ENCODE data around the gene SMOC2.

Gene SMOC2

DNA sequence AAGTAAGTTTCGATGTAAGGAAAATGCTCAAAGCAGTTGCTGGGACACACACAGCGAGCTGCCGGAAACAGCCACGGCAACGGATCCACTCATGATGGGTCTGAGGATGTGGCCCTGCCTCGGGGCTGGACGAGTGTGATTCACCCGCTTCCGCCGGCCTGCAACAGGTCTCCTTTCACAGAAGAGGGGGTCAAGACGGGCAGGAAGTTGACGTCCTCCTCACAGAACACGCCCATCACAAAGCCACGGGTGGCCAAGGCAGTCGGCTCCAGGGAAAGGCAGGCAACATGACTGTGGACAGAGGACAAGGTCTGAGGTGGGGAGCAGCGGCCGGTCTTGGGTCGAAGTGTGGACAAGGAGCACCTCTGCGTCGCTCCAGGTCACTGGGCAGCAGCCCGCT is 29.9 kb upstream of the SMOC2 start:
- in situ Hi-C loops (cut with MboI; ENCODE audit: low sequenced_read_pairs) = no loop called here
- no peak for DNase-seq (ENCODE audit: low spot score in 2 of 2)
- no peaks in the 10 kb centered on the region for H3K36me3 ChIP-seq (replicated peaks)
- H3K27me3 ChIP-seq (ENCODE audit: low read depth) = no peaks in the 10 kb centered on the region
- no peak overlapping the region for H3K4me3 ChIP-seq
- no peaks in the 10 kb centered on the region for H3K9me3 ChIP-seq
- no peaks in the 10 kb centered on the region for H3K4me1 ChIP-seq

DNA sequence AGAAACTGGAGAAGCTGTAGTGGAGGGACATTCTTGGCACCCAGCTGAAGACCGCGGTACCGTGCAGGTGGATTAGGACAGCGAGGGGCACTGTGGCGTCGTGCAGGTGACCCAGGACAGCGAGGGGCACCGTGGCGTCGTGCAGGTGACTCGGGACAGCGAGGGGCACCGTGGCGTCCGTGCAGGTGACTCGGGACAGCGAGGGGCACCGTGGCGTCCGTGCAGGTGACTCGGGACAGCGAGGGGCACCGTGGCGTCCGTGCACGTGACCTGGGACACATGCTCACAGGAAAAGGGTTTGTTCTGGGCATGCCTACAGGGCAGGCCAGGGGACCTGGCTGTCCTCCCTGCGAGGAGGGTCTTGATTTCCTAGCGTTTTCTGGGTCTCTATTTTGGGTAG is 29.2 kb upstream of the SMOC2 start:
- Histone ChIP-seq H3K4me3 (no peak overlapping the region), H3K4me1 (no peaks in the 10 kb centered on the region), H3K27me3 (ENCODE audit: low read depth) (no peaks in the 10 kb centered on the region), H3K36me3 (replicated peaks) (no peaks in the 10 kb centered on the region), H3K9me3 (no peaks in the 10 kb centered on the region)
- no peak for DNase-seq (ENCODE audit: low spot score in 2 of 2)
- in situ Hi-C loops (cut with MboI; ENCODE audit: low sequenced_read_pairs) = no loop called here

DNA sequence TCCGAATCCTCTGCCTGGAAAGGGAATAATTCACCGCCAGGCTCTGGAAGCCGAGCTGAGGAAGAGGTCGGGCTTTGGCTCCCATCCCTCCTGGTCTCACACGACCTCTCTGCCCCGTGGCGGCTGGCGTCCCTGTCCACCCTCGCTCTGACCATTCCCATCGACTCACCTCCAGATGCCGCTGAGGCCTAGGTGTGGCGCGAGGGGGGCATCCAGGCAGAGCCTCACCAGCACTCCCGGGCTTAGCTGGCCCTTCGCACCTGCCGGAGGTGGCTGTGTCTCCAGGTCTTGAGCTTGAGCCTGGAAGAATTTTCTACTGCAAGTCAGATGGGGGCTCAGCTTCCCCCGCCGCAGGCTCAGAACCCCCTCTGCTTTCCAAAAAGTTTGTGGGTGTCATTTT is 28.5 kb upstream of the SMOC2 start:
- H3K9me3 ChIP-seq = no peaks in the 10 kb centered on the region
- H3K27me3 ChIP-seq (ENCODE audit: low read depth) = no peaks in the 10 kb centered on the region
- no peaks in the 10 kb centered on the region for H3K36me3 ChIP-seq (replicated peaks)
- DNase-seq (ENCODE audit: low spot score in 2 of 2) = no peak
- no peak overlapping the region for H3K4me3 ChIP-seq
- H3K4me1 ChIP-seq = no peaks in the 10 kb centered on the region
- in situ Hi-C loops (cut with MboI; ENCODE audit: low sequenced_read_pairs) = no loop called here

DNA sequence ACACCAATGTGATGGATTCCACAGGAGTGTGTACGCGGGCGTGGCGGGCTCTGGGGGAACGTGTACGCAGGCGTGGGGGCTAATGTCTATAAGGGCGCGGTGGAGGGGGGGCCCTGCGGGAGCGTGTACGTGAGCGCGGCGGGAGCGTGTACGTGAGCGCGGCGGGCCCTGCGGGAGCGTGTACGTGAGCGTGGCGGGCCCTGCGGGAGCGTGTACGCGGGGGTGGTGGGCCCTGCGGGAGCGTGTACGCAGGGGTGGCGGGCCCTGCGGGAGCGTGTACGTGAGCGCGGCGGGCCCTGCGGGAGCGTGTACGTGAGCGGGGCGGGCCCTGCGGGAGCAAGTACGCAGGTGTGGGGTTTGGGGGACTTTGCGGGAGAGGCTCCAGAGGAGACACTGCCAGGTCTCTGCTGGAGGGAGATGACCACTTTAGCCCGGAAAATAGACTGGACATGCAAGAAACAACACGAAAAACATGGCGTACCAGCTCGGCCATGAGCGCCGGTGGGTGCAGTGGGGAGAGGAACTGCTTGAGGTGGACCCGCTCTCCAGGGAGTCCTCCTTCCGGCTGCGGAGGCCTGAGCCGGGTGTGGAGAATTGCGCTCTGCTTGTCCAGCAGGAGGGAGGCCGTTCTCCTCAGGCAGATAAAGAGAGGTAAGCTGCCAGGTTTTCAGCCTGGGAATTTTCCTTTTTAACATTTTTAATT is 27.8 kb upstream of the SMOC2 start:
- H3K4me3 ChIP-seq = no peak overlapping the region
- no peaks in the 10 kb centered on the region for H3K4me1 ChIP-seq
- no peak for DNase-seq (ENCODE audit: low spot score in 2 of 2)
- in situ Hi-C loops (cut with MboI; ENCODE audit: low sequenced_read_pairs) = no loop called here
- H3K9me3 ChIP-seq = no peaks in the 10 kb centered on the region
- H3K27me3 ChIP-seq (ENCODE audit: low read depth) = no peaks in the 10 kb centered on the region
- H3K36me3 ChIP-seq (replicated peaks) = no peaks in the 10 kb centered on the region

DNA sequence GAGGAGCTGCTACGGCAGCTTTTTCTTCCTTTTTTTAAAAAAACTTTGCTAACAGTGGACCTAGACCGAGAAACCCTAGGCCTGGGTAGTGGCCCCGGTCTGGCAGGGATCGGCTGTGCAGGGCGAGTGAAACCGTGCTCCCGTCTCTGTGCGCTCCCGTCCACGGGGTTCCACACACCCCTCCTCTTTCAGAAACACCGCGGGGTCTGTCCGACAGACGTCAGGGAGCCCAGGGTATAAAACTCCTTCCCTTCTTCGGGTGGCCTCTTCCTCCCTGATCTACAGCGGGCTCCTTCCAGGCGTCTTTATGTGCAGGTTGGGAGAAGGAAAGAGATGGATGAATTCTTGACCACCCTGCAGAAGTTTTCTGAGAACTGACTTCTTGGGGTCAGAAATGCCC is 27.1 kb upstream of the SMOC2 start:
- in situ Hi-C loops (cut with MboI; ENCODE audit: low sequenced_read_pairs) = no loop called here
- no peaks in the 10 kb centered on the region for H3K27me3 ChIP-seq (ENCODE audit: low read depth)
- DNase-seq (ENCODE audit: low spot score in 2 of 2) = no peak
- no peak overlapping the region for H3K4me3 ChIP-seq
- no peaks in the 10 kb centered on the region for H3K4me1 ChIP-seq
- no peaks in the 10 kb centered on the region for H3K36me3 ChIP-seq (replicated peaks)
- H3K9me3 ChIP-seq = no peaks in the 10 kb centered on the region

DNA sequence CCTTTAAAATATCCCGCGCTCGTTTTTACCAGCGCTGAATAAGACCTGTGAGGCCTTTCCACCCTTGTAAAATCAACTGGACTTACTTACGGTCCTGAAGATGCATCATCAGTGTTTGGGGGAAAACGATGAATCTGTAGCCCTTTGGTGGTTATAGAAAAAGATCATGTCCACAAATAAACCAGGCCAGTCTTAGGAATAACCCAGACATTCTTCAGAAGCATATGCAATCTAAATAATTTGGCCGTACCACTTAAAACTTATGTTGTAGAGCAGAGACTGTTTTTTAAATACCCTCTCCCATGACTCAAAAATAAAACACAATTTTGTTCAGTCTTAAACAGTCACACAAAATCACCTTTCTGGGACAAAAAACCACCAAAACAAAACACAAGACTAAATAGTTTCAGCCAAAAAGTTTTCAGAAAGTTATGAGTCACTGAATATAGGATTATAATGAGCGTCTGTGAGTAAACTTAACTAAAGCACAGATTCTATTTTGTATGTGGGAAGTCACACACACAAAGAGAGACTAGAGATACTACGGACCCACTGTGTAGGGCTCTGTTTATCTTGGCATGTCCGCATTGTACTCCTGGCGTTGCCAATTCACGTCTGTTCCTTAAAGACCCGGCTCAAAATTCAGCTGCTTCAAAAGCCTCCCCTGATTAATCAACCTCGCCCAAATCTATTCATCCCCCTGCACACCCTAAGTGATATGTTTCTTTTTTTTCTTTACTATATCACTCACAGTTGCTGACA is 26.5 kb upstream of the SMOC2 start:
- Histone ChIP-seq H3K27me3 (ENCODE audit: low read depth) (no peaks in the 10 kb centered on the region), H3K4me3 (no peak overlapping the region), H3K36me3 (replicated peaks) (no peaks in the 10 kb centered on the region), H3K4me1 (no peaks in the 10 kb centered on the region), H3K9me3 (no peaks in the 10 kb centered on the region)
- in situ Hi-C loops (cut with MboI; ENCODE audit: low sequenced_read_pairs) = no loop called here
- DNase-seq (ENCODE audit: low spot score in 2 of 2) = no peak

DNA sequence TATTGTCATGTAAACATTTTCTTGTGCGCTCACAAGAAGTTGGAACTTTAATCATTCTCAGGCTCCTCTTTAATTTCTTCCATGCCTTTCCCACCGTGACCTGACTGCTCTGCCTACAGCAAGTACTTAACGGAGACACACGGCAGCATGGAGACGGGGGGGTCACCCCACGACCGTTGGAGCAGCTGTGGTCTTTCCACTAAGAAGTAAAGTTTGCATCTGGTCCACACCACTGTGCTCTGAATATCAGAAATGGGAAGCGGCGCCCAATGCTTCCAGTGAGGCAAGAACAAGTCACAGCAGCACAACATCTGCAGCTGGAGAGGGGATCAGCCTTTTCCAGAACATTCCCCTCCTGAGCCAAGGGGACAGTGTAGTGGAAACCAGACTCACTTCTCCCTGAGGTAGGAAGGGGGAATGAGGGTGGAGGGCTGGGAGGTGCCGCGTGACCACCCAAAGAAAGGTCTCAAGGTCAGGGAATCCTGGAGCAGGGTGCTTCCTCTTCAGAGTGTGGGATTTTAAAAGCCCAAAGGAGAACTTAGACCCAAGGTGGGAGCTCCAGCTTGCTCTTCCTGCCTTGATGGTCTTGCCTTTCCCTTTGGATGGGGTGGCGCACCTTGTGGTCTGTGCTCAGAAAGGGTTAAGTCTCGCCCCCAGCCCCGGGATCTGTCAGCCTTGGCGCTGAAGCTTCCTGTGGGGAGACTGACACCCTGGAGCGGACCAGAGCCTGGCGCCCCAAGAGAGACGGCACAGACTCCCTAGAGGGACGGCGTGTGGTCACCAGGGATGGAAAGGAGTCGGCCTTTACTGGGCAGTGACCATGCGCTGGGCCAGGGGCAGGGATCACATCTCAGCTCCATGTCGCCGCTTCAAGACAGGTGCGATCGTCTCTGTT is 25.6 kb upstream of the SMOC2 start:
- no peaks in the 10 kb centered on the region for H3K9me3 ChIP-seq
- no peaks in the 10 kb centered on the region for H3K27me3 ChIP-seq (ENCODE audit: low read depth)
- H3K36me3 ChIP-seq (replicated peaks) = no peaks in the 10 kb centered on the region
- no peaks in the 10 kb centered on the region for H3K4me1 ChIP-seq
- no peak overlapping the region for H3K4me3 ChIP-seq
- in situ Hi-C loops (cut with MboI; ENCODE audit: low sequenced_read_pairs) = no loop called here
- no peak for DNase-seq (ENCODE audit: low spot score in 2 of 2)

DNA sequence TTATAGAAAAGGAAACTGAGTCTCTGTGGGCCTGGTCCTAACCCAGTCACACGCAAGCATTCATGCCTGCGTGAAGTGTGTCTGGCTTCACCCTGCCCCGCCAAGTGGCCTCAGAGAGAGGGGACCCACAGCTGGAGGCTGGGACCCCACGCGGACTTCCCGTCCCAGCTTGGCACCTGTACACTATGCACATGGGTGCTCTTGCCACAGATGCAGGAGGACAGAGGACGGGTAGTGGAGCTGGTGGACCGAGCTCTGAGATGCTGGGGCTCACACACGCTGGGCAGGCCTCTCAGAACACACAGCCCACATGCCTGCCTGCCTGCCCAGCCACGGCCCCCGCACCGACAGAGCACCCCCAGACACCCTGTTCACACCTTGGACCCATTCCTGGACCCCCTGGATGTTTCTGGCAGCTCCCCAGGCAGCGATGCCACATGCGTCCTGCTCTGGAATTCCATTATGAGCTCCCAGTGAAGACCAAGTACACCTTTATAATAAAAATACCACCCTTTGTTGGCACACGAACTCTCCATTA is 24.9 kb upstream of the SMOC2 start:
- H3K9me3 ChIP-seq = no peaks in the 10 kb centered on the region
- H3K4me1 ChIP-seq = no peaks in the 10 kb centered on the region
- H3K27me3 ChIP-seq (ENCODE audit: low read depth) = no peaks in the 10 kb centered on the region
- no peaks in the 10 kb centered on the region for H3K36me3 ChIP-seq (replicated peaks)
- no peak for DNase-seq (ENCODE audit: low spot score in 2 of 2)
- no peak overlapping the region for H3K4me3 ChIP-seq
- in situ Hi-C loops (cut with MboI; ENCODE audit: low sequenced_read_pairs) = no loop called here

DNA sequence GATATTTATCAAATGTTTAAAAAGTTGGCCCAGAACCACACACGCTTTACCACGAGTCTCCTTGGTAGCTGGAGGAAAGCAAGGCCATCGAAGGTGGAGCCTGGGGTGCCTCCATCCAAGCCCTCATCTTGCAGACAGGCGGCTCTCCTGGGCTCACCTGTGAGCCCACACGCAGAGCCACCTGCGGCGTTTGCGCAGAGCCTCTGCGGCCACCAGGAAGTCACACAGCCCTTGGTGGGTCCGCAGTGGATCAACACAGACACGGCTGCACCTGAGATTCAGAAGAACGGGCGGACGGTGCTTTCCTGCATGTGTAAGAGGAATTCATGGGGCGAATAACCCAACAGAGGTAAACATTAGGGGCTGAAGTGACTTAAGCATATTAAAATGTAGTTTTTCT is 24.5 kb upstream of the SMOC2 start:
- no peaks in the 10 kb centered on the region for H3K36me3 ChIP-seq (replicated peaks)
- H3K9me3 ChIP-seq = no peaks in the 10 kb centered on the region
- DNase-seq (ENCODE audit: low spot score in 2 of 2) = no peak
- H3K27me3 ChIP-seq (ENCODE audit: low read depth) = no peaks in the 10 kb centered on the region
- in situ Hi-C loops (cut with MboI; ENCODE audit: low sequenced_read_pairs) = no loop called here
- H3K4me3 ChIP-seq = no peak overlapping the region
- no peaks in the 10 kb centered on the region for H3K4me1 ChIP-seq

DNA sequence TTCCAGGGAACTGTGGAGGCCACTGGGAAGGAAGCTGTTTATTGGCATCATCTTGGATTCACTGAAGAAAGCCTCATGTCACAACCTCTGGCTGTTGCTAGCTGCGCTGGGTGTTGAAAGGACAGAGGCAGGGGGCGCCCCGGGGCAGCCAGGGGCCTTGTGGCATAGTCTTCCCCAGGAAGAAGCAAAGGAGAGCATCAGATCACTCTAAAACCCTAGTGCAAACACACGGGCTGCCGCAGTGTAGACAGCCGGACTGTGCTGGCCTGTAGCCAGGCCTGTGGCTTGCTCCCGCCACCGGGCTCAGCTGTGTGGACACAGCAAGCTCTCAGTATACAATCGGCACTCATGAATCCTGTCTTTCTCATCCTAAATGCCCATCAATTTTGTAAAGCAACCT is 23.8 kb upstream of the SMOC2 start:
- Histone ChIP-seq H3K9me3 (no peaks in the 10 kb centered on the region), H3K4me1 (no peaks in the 10 kb centered on the region), H3K4me3 (no peak overlapping the region), H3K27me3 (ENCODE audit: low read depth) (no peaks in the 10 kb centered on the region), H3K36me3 (replicated peaks) (no peaks in the 10 kb centered on the region)
- in situ Hi-C loops (cut with MboI; ENCODE audit: low sequenced_read_pairs) = no loop called here
- DNase-seq (ENCODE audit: low spot score in 2 of 2) = no peak

DNA sequence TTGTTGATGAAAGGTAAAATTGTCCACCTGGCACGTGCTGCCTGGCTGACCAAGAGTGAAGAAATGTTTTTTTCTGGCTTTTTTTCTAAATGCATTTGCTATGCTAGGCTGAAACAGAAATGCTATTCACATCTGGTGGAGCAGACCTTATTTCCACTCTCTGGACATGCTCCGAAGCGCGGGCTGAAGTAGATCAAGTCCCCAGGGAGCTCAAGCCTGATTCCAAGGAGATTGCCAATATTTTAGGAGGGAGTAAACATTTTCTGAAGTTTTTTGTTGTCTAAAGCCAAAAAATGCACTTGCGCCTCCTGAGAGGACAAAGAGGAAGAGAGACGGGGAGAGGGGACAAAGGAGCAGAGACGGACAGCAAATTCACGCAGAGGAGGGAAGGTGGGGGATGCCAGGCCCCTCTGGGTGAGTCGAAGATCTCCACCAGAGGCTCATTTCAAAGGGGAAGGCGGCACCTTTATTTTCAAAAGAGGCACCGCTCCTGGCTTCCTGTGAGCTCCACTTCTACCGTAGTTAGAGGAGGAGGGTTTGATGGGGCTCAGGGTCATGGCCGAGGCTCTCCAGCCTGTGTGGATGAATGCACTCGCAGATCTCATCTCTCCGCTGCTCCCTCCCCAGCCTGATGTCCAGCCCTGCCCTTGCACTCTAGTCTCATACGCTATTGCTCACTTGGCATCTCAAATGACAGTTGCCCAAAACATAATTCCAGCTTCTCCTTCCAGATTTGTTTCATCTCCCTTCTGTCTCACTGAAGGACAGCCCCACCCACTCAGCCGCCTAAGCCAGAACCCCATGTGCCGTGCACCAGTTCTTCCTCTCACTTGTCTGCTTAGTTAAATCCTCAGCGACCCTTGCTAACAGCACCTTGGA is 23.1 kb upstream of the SMOC2 start:
- no peak for DNase-seq (ENCODE audit: low spot score in 2 of 2)
- in situ Hi-C loops (cut with MboI; ENCODE audit: low sequenced_read_pairs) = no loop called here
- H3K27me3 ChIP-seq (ENCODE audit: low read depth) = no peaks in the 10 kb centered on the region

DNA sequence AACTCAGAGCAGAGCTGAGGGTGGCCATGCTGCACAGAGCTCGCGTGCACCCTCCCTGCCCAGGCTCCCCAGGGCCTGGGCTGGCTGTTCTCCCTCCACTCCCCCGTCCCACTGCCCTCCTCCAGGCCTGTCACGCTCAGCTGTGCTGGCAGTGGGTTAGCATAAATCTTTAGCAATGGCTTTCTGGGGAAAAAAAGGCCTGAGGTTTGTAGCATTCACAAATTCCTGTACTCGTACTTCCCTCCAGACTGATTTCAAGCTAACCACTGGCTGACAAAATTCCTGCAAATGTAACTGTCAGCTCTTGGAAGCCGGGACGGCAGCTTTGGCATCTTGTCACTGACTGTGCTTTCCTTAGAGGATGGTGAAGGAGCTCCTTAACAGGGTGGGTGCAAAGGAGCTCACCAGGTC is 22.3 kb upstream of the SMOC2 start:
- H3K4me1 ChIP-seq = no peaks in the 10 kb centered on the region
- H3K9me3 ChIP-seq = no peaks in the 10 kb centered on the region
- H3K27me3 ChIP-seq (ENCODE audit: low read depth) = no peaks in the 10 kb centered on the region
- H3K4me3 ChIP-seq = no peak overlapping the region
- in situ Hi-C loops (cut with MboI; ENCODE audit: low sequenced_read_pairs) = no loop called here
- no peaks in the 10 kb centered on the region for H3K36me3 ChIP-seq (replicated peaks)
- DNase-seq (ENCODE audit: low spot score in 2 of 2) = no peak

More for the DNA sequence above, 23.1 kb upstream of the SMOC2 start:
- Histone ChIP-seq H3K9me3 (no peaks in the 10 kb centered on the region), H3K4me3 (no peak overlapping the region), H3K36me3 (replicated peaks) (no peaks in the 10 kb centered on the region), H3K4me1 (no peaks in the 10 kb centered on the region)

DNA sequence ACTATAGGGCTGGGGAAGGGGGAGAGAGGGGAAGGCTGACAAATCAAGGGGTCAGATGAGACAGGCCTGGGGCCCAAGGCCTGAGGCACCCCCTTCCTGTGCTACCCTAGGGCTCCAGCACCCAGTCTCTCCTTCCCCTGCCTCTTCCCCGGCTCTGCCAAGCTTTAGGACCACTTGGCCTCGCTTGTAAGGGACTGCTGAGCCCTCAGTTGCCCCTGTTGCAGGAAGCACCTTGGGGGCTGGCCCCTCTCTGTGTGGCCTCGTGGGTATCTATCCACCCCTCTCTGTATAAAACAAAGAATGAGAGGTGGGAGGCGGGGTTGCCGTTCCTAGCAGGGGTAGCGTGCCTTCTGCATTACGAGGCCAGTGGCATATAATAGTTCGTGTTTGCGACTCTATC is 21.4 kb upstream of the SMOC2 start:
- in situ Hi-C loops (cut with MboI; ENCODE audit: low sequenced_read_pairs) = no loop called here
- H3K9me3 ChIP-seq = no peaks in the 10 kb centered on the region
- no peaks in the 10 kb centered on the region for H3K4me1 ChIP-seq
- H3K27me3 ChIP-seq (ENCODE audit: low read depth) = no peaks in the 10 kb centered on the region
- no peak for DNase-seq (ENCODE audit: low spot score in 2 of 2)
- H3K4me3 ChIP-seq = no peak overlapping the region
- H3K36me3 ChIP-seq (replicated peaks) = no peaks in the 10 kb centered on the region

All from HAP-1 (cell line).